ENCODE data around the gene PTPN21. TPM values are rescaled to one million over a fixed set of nuclear protein-coding genes. Genes with fewer than 3 reads are reported as not detected.

PTPN21 gene
- total RNA-seq (15.1 and 16.3 TPM in 2 replicates), polyA plus RNA-seq (8.1 and 12.7 TPM in 2 replicates)

- peak within 1 kb of the TSS; percentile 95 for H3K27ac ChIP-seq
- peaks cover 4% of the 10 kb centered on the region for H4K20me1 ChIP-seq (ENCODE audit: insufficient read depth, poor library complexity, severe bottlenecking)
- peaks cover 11% of the 10 kb centered on the region for H3K4me1 ChIP-seq (ENCODE audit: insufficient read depth)
- no peaks in the 10 kb centered on the region for H3K9me3 ChIP-seq (ENCODE audit: low read depth)
- H3K36me3 ChIP-seq (replicated peaks; ENCODE audit: insufficient read depth, low read depth): no peaks in the 10 kb centered on the region
- H3K9me2 ChIP-seq (replicated peaks; ENCODE audit: insufficient read depth): no peaks in the 10 kb centered on the region
- TF ChIP-seq EZH2phosphoT487 (IDR thresholded peaks at IDR 0.05; ENCODE audit: low read depth, severe bottlenecking, unreplicated experiment) (no peak), EZH2 (IDR thresholded peaks at IDR 0.05; ENCODE audit: borderline replicate concordance) (no peak)
- TF ChIP-seq, protein P1, sequence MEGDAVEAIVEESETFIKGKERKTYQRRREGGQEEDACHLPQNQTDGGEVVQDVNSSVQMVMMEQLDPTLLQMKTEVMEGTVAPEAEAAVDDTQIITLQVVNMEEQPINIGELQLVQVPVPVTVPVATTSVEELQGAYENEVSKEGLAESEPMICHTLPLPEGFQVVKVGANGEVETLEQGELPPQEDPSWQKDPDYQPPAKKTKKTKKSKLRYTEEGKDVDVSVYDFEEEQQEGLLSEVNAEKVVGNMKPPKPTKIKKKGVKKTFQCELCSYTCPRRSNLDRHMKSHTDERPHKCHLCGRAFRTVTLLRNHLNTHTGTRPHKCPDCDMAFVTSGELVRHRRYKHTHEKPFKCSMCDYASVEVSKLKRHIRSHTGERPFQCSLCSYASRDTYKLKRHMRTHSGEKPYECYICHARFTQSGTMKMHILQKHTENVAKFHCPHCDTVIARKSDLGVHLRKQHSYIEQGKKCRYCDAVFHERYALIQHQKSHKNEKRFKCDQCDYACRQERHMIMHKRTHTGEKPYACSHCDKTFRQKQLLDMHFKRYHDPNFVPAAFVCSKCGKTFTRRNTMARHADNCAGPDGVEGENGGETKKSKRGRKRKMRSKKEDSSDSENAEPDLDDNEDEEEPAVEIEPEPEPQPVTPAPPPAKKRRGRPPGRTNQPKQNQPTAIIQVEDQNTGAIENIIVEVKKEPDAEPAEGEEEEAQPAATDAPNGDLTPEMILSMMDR (IDR thresholded peaks at IDR 0.05; ENCODE audit: poor library complexity): no peak
- H3K4me2 ChIP-seq: peak within 1 kb of the TSS; percentile 84
- peak within 1 kb of the TSS; percentile 83 for H3K4me3 ChIP-seq
- peak; percentile 91 for DNase-seq (ENCODE audit: low spot score)
- peak within 1 kb of the TSS; percentile 85 for H2AFZ ChIP-seq
- WGBS (ENCODE audit: low lambda C conversion rate, missing lambda C conversion rate): under 1% methylated on average over 86 of the region's 103 CpGs
- peaks cover 36% of the 10 kb centered on the region for H3K79me2 ChIP-seq
- H3K27me3 ChIP-seq: no peaks in the 10 kb centered on the region
These were observed at the start of gene PTPN21 for GRCh38 chr14:88554457-88555286. PTPN21 (minus strand) TSS chr14:88555007; CDS start chr14:88550417, 4,590 bp downstream.

- H3K27ac ChIP-seq: no peak overlapping the region
- no peaks in the 10 kb centered on the region for H3K4me1 ChIP-seq (ENCODE audit: insufficient read depth)
- no peaks in the 10 kb centered on the region for H3K9me2 ChIP-seq (replicated peaks; ENCODE audit: insufficient read depth)
- H3K9me3 ChIP-seq (ENCODE audit: low read depth): no peaks in the 10 kb centered on the region
- no peaks in the 10 kb centered on the region for H3K27me3 ChIP-seq
- TF ChIP-seq EZH2phosphoT487 (IDR thresholded peaks at IDR 0.05; ENCODE audit: low read depth, severe bottlenecking, unreplicated experiment): no peak
- TF ChIP-seq, protein P1 (IDR thresholded peaks at IDR 0.05; ENCODE audit: poor library complexity): no peak
- TF ChIP-seq EZH2 (IDR thresholded peaks at IDR 0.05; ENCODE audit: borderline replicate concordance): no peak
- H4K20me1 ChIP-seq (ENCODE audit: insufficient read depth, poor library complexity, severe bottlenecking): no peaks in the 10 kb centered on the region
- H2AFZ ChIP-seq: no peak overlapping the region
- peaks cover 11% of the 10 kb centered on the region for H3K36me3 ChIP-seq (replicated peaks; ENCODE audit: insufficient read depth, low read depth)
- no peak for DNase-seq (ENCODE audit: low spot score)
- no peak overlapping the region for H3K4me3 ChIP-seq
- no peak overlapping the region for H3K4me2 ChIP-seq
- H3K79me2 ChIP-seq: no peaks in the 10 kb centered on the region
These were observed 49.4 kb upstream of the PTPN21 start for GRCh38 chr14:88604212-88604611.

- Histone ChIP-seq H3K36me3 (replicated peaks; ENCODE audit: insufficient read depth, low read depth) (peaks cover 7% of the 10 kb centered on the region), H3K27ac (no peak overlapping the region), H3K9me3 (ENCODE audit: low read depth) (no peaks in the 10 kb centered on the region), H2AFZ (no peak overlapping the region), H4K20me1 (ENCODE audit: insufficient read depth, poor library complexity, severe bottlenecking) (no peaks in the 10 kb centered on the region), H3K4me1 (ENCODE audit: insufficient read depth) (no peaks in the 10 kb centered on the region), H3K4me2 (no peak overlapping the region), H3K4me3 (no peak overlapping the region), H3K27me3 (no peaks in the 10 kb centered on the region), H3K9me2 (replicated peaks; ENCODE audit: insufficient read depth) (no peaks in the 10 kb centered on the region), H3K79me2 (peaks cover 4% of the 10 kb centered on the region)
- DNase-seq (ENCODE audit: low spot score): no peak
- TF ChIP-seq, protein P1 (IDR thresholded peaks at IDR 0.05; ENCODE audit: poor library complexity): no peak
- TF ChIP-seq EZH2phosphoT487 (IDR thresholded peaks at IDR 0.05; ENCODE audit: low read depth, severe bottlenecking, unreplicated experiment): no peak
- no peak for TF ChIP-seq EZH2 (IDR thresholded peaks at IDR 0.05; ENCODE audit: borderline replicate concordance)
- WGBS (ENCODE audit: low lambda C conversion rate, missing lambda C conversion rate): 94% methylated on average over 10 of the region's 10 CpGs
These were observed 45.1 kb upstream of the PTPN21 start for GRCh38 chr14:88599761-88600439.
